ENCODE results near the gene SIAE.

The SIAE gene

GRCh38 chr11:124673333-124674167, at the start of gene SIAE, which contains the start of gene SPA17:
Gene SIAE (minus strand): TSS chr11:124673739. CDS start chr11:124673708, 31 bp downstream.
Gene SPA17 (plus strand): TSS chr11:124673904. CDS start chr11:124675265, 1,361 bp downstream.
- peak; percentile 91 for DNase-seq

GRCh38 chr11:124722176-124722575, 48.6 kb upstream of the SIAE start:
- DNase-seq = no peak

- no peak for DNase-seq
These were observed 46.0 kb upstream of the SIAE start for GRCh38 chr11:124719534-124719933.

GRCh38 chr11:124718801-124719200, 45.3 kb upstream of the SIAE start:
- no peak for DNase-seq

GRCh38 chr11:124717786-124718651, 44.5 kb upstream of the SIAE start:
- peak; percentile 11 for DNase-seq

GRCh38 chr11:124717421-124717785, 43.9 kb upstream of the SIAE start:
- no peak for DNase-seq

- no peak for DNase-seq
These were observed 43.1 kb upstream of the SIAE start for GRCh38 chr11:124716591-124716990.

- DNase-seq = no peak
These were observed 38.9 kb upstream of the SIAE start for GRCh38 chr11:124712392-124712791.

- DNase-seq = no peak
These were observed 34.3 kb upstream of the SIAE start for GRCh38 chr11:124707829-124708228.

- no peak for DNase-seq
These were observed 26.5 kb upstream of the SIAE start for GRCh38 chr11:124700028-124700427.

GRCh38 chr11:124699547-124699946, 26.0 kb upstream of the SIAE start:
- no peak for DNase-seq

GRCh38 chr11:124693142-124693541, 19.6 kb upstream of the SIAE start:
- DNase-seq = no peak

GRCh38 chr11:124682443-124682842, 8.9 kb upstream of the SIAE start:
- no peak for DNase-seq

- DNase-seq = no peak
These were observed 7.9 kb upstream of the SIAE start for GRCh38 chr11:124681421-124681820.

- DNase-seq = no peak
These were observed 4.9 kb upstream of the SIAE start for GRCh38 chr11:124678416-124678815.

GRCh38 chr11:124676386-124676785, 2.8 kb upstream of the SIAE start:
- no peak for DNase-seq

- no peak for DNase-seq
These were observed 1.0 kb upstream of the SIAE start for GRCh38 chr11:124674571-124674970.

- no peak for DNase-seq
These were observed 604 bp upstream of the SIAE start for GRCh38 chr11:124674168-124674517.

- no peak for DNase-seq
These were observed 863 bp downstream of the SIAE start for GRCh38 chr11:124672536-124673215.

- DNase-seq = no peak
These were observed 2.8 kb downstream of the SIAE start for GRCh38 chr11:124670732-124671131.

- no peak for DNase-seq
These were observed 4.3 kb downstream of the SIAE start for GRCh38 chr11:124669193-124669592.

- no peak for DNase-seq
These were observed 5.9 kb downstream of the SIAE start for GRCh38 chr11:124667601-124668000.

- no peak for DNase-seq
These were observed 9.7 kb downstream of the SIAE start for GRCh38 chr11:124663861-124664260.

Data from DMS79 (cell line).